ENCODE data around the gene RNF151. TPM values are rescaled to one million over a fixed set of nuclear protein-coding genes. Genes with fewer than 3 reads are reported as not detected.

Gene RNF151
- total and polyA plus RNA-seq, 2 of the 13 experiments (the other 11 are each of a cell fraction or from before 2014, with no cell fraction given), result not detected

DNA sequence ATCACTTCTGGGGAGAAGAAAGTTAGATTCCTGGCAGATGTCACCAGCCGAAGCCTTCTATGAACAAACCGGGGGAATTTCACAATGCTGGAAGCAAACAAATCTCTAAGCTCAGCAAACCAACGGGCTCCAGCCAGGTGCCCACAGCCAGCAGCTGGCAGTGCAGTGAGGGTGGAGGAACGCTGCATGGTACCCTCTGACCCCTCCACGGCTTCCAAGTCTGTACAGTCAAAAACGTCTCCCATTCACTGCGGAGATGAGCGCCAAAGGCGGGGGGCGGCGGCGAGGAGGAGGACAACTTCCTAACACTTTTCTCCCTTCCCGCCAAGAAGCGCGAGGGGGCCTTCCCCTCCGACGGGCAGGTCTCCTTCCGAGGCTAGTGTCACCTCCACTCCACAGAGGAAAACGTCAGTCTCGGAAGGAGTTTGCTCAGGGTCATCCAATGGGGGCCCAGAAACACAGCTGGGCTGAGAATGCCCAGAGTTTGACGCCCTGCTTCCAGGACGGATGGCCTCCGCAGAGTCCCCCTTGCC lies 42.0 kb downstream of the RNF151 start:
- H3K27me3 ChIP-seq (ENCODE audit: control insufficient read depth in 1 of 2, insufficient read depth in 2 of 2, low read length in 2 of 2), result no peaks in the 10 kb centered on the region
- TF ChIP-seq ZNF790 (CRISPR knock-in tag; IDR thresholded peaks at IDR 0.05; ENCODE audit: borderline replicate concordance) (no peak), SRY (CRISPR knock-in tag; IDR thresholded peaks at IDR 0.05) (no peak), ZIK1 (CRISPR knock-in tag; IDR thresholded peaks at IDR 0.05; ENCODE audit: borderline replicate concordance, low read depth) (no peak), DR1 (CRISPR knock-in tag; IDR thresholded peaks at IDR 0.05) (no peak), CEBPB (IDR thresholded peaks at IDR 0.05; ENCODE audit: borderline replicate concordance, low read depth, low read length) (peak; percentile 83), SAP130 (CRISPR knock-in tag; IDR thresholded peaks at IDR 0.05; ENCODE audit: low read depth) (peak; percentile 36; the same call in 1 of the 2 replicates), RARG (CRISPR knock-in tag; IDR thresholded peaks at IDR 0.05; ENCODE audit: low read depth) (no peak), ZSCAN21 (CRISPR knock-in tag; IDR thresholded peaks at IDR 0.05; ENCODE audit: borderline replicate concordance) (no peak), SSRP1 (CRISPR knock-in tag; IDR thresholded peaks at IDR 0.05) (no peak), U2AF2 (IDR thresholded peaks at IDR 0.05; ENCODE audit: low read depth, low read length) (no peak), PCBP1 (IDR thresholded peaks at IDR 0.05; ENCODE audit: borderline replicate concordance, low read depth, low read length) (no peak), RNF2 (conservative IDR thresholded peaks at IDR 0.05; ENCODE audit: low read depth) (0 out of 2 replicates have a peak, but pooled peaks have one; percentile 38)
- TF ChIP-seq, protein P1, sequence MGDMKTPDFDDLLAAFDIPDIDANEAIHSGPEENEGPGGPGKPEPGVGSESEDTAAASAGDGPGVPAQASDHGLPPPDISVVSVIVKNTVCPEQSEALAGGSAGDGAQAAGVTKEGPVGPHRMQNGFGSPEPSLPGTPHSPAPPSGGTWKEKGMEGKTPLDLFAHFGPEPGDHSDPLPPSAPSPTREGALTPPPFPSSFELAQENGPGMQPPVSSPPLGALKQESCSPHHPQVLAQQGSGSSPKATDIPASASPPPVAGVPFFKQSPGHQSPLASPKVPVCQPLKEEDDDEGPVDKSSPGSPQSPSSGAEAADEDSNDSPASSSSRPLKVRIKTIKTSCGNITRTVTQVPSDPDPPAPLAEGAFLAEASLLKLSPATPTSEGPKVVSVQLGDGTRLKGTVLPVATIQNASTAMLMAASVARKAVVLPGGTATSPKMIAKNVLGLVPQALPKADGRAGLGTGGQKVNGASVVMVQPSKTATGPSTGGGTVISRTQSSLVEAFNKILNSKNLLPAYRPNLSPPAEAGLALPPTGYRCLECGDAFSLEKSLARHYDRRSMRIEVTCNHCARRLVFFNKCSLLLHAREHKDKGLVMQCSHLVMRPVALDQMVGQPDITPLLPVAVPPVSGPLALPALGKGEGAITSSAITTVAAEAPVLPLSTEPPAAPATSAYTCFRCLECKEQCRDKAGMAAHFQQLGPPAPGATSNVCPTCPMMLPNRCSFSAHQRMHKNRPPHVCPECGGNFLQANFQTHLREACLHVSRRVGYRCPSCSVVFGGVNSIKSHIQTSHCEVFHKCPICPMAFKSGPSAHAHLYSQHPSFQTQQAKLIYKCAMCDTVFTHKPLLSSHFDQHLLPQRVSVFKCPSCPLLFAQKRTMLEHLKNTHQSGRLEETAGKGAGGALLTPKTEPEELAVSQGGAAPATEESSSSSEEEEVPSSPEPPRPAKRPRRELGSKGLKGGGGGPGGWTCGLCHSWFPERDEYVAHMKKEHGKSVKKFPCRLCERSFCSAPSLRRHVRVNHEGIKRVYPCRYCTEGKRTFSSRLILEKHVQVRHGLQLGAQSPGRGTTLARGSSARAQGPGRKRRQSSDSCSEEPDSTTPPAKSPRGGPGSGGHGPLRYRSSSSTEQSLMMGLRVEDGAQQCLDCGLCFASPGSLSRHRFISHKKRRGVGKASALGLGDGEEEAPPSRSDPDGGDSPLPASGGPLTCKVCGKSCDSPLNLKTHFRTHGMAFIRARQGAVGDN (CRISPR knock-in tag; IDR thresholded peaks at IDR 0.05), result peak; percentile 69
- TF ChIP-seq, protein P2, sequence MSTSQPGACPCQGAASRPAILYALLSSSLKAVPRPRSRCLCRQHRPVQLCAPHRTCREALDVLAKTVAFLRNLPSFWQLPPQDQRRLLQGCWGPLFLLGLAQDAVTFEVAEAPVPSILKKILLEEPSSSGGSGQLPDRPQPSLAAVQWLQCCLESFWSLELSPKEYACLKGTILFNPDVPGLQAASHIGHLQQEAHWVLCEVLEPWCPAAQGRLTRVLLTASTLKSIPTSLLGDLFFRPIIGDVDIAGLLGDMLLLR (CRISPR knock-in tag; IDR thresholded peaks at IDR 0.05), result no peak
- TF ChIP-seq, protein P3, sequence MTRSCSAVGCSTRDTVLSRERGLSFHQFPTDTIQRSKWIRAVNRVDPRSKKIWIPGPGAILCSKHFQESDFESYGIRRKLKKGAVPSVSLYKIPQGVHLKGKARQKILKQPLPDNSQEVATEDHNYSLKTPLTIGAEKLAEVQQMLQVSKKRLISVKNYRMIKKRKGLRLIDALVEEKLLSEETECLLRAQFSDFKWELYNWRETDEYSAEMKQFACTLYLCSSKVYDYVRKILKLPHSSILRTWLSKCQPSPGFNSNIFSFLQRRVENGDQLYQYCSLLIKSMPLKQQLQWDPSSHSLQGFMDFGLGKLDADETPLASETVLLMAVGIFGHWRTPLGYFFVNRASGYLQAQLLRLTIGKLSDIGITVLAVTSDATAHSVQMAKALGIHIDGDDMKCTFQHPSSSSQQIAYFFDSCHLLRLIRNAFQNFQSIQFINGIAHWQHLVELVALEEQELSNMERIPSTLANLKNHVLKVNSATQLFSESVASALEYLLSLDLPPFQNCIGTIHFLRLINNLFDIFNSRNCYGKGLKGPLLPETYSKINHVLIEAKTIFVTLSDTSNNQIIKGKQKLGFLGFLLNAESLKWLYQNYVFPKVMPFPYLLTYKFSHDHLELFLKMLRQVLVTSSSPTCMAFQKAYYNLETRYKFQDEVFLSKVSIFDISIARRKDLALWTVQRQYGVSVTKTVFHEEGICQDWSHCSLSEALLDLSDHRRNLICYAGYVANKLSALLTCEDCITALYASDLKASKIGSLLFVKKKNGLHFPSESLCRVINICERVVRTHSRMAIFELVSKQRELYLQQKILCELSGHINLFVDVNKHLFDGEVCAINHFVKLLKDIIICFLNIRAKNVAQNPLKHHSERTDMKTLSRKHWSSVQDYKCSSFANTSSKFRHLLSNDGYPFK (CRISPR knock-in tag; IDR thresholded peaks at IDR 0.05; ENCODE audit: borderline replicate concordance), result no peak

More for the DNA sequence above, 42.0 kb downstream of the RNF151 start:
- Histone ChIP-seq H3K4me2 (ENCODE audit: low read depth, low read length) (peak overlapping the region; percentile 83), H4K20me1 (ENCODE audit: insufficient read depth, low read length) (peaks cover 13% of the 10 kb centered on the region; the same call in 1 of the 2 replicates), H2AFZ (ENCODE audit: low read length) (no peak overlapping the region), H3K4me1 (ENCODE audit: insufficient read depth, low read length) (peaks cover 70% of the 10 kb centered on the region), H3K4me3 (replicated peaks in 1 of 3; ENCODE audit: insufficient read depth in 1 of 3, low read depth in 2 of 3, low read length in 3 of 3) (peak overlapping the region; percentile 76 to 81 (median 79)), H3K9me3 (ENCODE audit: low read length) (no peaks in the 10 kb centered on the region), H3K27ac (ENCODE audit: extremely low read length, insufficient read depth, low read length) (peak overlapping the region; percentile 78), H3K9ac (ENCODE audit: insufficient read depth, low read depth, low read length) (peak overlapping the region; percentile 93), H3K79me2 (ENCODE audit: insufficient read depth, low read length) (peaks cover 49% of the 10 kb centered on the region), H3K36me3 (replicated peaks in 1 of 2; ENCODE audit: control insufficient read depth in 1 of 2, insufficient read depth in 2 of 2, low read length in 2 of 2) (no peaks in the 10 kb centered on the region; a peak in 1 of 5 replicates)
- POLR2A ChIA-PET, result interaction anchor here (0.6 to 2.1 kb wide), 18 partner anchors 9 to 242 kb away, joined by 3 to 16 read pairs (median 4); partner anchors contain the start of genes GFER, NHERF2, NPW and RPS2
- DNase-seq (ENCODE audit: low spot score), result peak; percentile 65
- intact Hi-C loops (cut with micrococcal nuclease; ENCODE audit: unreplicated experiment) (no loop called here), in situ Hi-C loops (cut with HindIII; ENCODE audit: extremely low pct_ligation_motif_present, low pct_unique_long_range_greater_than_20kb) (no loop called here)
- no TSS peak for BruUV-seq (replicated peaks)
- peak; percentile 4 for FAIRE-seq
- CTCF ChIA-PET (ENCODE audit: low intra/inter-chr PET ratio, low total read pairs), result interaction anchor here (1.4 kb wide), 1 partner anchor 132 kb away, joined by 4 read pairs; no protein-coding TSS in a partner anchor
- WGBS (ENCODE audit: low lambda C conversion rate), result 0% methylated on average over 3 of the region's 23 CpGs
- ATAC-seq, result peak; percentile 11

Measured in HepG2 (cell line).